Activated T-helper 1 cell treated with Interleukin-2 at 50 U/mL for 16 hours (primary cell): ENCODE data around the gene ABTB2.

Source experiments
- DNase-seq: peaks from one replicate; pipeline ENCODE4 v3.0.0-alpha.2; 2020; ENCODE audit warnings: low read depth

ABTB2 gene

GRCh38 chr11:34341931-34342533, 15.8 kb downstream of the ABTB2 start:
- no peak for DNase-seq

- DNase-seq: no peak
These were observed 16.7 kb downstream of the ABTB2 start for GRCh38 chr11:34341096-34341495.

DNA sequence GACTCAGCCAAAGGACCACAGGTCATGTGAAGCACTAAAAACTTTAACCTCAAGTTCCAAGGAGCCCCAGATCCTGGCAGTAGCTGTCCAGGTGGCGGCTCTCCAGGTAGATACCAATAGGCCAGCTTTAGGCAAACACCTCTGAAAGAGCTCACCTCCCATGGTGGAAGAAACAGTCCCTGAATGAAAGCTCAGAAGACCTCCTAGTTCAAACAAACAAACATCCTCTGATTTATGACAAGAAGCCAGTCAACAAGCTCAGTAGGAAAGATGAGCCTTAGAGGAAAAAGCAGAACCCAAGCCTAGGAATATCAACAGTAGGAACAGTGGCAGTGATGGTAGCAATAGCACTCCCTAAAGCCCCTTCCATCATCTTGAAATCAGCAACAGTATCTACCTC, 17.2 kb downstream of the ABTB2 start:
- no peak for DNase-seq

DNA sequence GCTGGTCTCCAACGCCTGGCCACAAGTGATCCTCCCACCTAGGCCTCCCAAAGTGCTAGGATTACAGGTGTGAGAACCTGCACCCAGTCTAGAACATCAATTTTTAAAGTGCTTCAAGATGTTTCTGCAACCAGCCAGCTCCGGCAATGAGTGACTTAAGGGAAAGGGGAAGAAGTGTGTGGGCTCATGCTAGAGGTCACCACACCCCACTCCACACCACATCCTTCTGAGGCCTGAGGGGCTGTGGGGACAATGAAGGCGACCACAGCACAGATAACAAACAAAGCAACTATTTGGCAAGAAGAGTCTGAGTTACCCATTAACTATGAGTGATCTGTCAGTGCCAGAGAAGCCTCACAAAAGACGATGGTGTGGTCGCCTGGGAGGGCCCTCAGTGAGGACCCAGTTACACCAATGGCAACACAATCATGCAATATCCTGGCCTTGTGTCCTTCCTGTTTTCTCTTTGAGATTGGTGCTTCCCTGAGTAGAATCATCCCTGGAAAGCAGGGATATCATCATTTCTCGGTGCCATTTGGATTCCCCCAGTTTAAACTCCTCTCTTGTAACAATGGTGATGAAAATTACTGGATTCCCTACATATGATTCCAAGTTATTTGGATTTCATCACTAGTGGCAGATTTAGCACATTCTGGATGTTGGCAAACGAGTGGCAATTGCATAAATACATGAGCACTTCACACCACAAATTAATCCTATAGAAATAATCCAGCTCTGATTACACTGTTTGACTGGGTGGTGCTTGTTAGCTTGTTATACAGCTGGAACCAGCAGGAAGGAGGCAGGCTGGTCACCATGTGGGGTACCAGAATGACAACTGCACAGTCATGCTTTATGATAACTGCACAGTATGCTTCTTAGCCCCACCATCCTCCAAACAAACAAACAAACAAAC, 18.4 kb downstream of the ABTB2 start:
- no peak for DNase-seq

DNA sequence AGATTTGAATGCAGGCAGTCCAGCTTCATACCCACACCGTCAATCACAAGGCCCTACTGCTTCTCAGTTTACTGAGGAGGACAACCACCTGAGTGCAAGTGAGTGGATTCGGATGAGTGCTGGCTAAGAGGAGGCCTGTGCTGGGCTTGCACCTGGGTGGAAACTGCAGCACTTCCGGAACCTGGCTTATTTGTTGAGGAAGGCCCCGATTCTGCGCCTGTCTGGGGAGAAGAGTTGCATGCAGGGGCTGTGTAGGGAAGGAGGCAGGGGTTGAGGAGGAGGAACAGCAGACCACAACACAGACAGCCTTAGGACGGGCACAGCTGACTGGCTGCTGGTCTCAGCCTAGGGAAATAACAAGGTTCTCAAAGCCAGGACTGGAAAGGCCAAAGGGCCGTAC, 20.8 kb downstream of the ABTB2 start:
- DNase-seq: no peak

- DNase-seq: no peak
These were observed 22.0 kb downstream of the ABTB2 start for GRCh38 chr11:34335801-34336200.

DNA sequence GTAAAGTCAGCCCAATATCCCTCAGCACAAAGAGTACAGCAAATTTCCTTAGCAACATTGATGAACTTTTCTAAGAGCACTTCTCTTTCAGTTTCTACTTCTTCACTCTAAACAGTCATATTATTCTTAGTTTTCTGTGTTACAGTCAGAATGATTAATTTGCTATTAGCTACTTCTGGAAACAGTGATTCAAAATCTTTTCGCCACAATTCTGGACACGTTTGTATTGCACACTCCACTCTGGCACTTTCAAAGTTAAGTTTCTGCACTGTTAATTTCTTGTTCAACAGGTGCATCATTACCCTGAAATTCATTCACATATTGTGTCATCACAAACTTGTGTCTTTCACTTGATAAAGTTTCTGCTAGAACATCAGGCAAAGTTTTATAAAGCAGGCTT, 22.5 kb downstream of the ABTB2 start:
- no peak for DNase-seq

DNA sequence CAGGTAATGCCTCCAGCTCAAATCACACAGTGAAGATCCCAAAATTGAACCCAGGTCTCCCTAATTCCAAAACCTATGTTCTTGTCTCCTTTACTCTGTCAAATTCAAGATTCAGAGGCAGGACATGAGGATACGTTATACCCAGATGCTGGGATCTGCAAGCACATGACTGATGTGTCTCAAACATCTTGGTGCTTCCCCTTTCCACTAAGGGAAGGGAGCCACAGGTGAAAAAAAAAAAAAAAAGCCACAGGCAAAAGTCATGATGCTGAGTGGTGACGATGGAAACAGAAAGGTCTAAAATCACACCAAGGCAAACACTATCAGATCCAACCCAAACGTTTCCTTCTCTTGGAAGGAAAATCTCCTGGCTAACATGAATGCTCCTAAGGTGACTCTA, 24.0 kb downstream of the ABTB2 start:
- DNase-seq: no peak

DNA sequence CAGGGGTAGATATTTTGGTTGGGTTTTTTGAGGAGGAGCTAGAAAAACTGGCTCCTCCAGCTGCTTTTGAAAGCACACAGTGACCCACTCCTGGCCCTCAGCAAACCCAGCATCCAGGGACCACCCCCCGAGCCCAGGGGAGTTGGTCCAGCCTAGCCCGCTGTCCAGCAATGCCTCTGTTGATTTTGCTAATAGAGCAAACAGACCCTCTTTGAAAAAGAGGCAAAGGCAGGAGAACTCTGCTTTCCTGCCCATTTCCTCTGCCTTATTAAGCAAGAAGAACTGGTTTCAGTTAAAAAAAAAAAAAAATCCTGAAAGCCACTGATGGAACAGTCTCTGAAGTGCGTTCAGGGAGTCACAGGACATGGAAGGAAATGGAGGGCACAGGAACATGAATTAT, 25.3 kb downstream of the ABTB2 start:
- no peak for DNase-seq

DNA sequence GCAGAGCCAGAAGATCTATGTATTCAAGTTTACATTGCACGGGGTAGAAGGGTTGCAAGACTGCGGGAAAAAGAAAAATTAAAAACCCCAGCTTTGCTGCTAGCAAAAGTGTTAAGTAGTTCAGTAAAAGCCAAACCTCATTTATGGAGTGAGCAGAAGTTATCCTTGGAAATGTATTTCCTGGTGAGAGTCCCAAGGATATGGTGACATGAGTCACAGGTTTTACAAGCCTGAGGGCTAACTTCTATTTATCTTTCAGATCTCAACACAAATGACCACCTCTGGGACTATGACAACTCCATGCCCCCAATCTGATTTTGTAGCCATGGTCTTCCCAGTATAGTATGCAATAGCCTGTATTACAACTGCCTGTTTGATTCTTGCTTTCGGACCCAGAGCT, 26.1 kb downstream of the ABTB2 start:
- DNase-seq: no peak

GRCh38 chr11:34331329-34331728, 26.5 kb downstream of the ABTB2 start:
- no peak for DNase-seq

DNA sequence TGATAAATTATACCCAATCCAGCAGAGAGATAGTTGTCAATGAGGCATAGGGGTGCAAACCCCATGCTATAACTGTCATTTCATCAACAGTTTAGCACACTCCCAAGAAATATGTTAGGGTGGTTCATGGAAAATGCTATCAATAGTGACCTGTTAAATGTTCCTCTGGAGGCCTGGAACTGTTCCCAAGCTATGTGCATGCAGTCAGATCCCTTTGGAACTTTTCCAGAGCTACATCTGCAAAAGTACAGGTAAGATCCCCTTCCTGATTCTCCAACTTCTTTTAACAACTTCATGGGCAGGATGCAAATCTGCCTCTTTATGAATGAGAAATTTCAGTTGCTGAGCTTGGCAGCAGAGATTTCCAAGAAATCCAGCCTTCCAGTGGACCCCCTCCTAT, 27.2 kb downstream of the ABTB2 start:
- DNase-seq: no peak

- DNase-seq: no peak
These were observed 27.9 kb downstream of the ABTB2 start for GRCh38 chr11:34329876-34330275.

DNA sequence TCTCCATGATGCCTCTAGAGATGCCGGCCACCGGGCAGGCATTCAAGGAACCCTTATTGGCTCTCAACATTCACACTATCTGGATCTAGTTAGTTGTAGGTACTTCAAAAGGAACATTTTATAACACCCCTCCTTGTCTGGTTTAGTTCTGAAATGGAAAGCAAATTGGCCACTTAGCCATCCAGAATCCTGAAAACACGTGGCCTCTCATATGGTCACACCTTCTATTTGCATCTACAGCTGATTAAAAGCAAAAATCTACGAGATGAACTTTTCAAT, 29.2 kb downstream of the ABTB2 start:
- no peak for DNase-seq

DNA sequence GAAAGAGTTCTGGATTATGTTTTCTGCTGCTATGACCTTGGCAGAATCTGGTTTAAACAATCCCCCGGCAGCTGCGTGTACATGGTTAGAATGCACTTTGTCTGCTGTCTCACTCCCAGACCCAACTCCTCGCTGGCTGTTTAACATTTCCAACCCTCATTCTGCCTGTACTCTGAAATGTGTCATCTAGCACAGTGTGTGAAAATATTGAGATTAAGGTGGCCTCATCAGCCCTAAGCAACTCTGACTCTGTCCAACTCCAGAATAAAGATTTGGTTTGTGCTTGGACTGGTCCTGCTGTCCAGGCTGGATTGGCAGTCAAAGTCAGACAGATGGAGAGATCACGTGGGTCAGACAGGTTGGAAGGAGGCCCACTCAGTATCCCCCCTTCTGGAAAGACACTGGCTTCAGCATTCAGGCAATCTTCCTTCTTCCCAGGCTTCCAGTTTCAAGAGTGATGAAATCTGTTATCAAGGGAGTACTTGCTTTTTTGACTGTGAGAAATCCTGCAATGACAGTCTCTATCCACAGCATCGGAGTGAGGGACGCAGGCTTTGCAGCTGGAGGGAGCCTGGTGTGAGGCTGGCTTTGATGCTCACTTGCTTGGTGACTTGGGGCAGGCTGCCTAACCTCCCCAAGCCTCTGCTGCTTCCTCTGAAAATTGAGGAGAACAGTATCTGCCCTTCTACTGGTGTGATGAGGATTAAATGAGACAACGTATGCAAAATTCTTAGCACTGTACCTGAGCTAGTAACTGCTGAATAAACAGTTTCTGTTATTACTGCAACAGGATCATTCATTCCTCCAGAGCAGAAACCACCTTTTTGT, 29.8 kb downstream of the ABTB2 start:
- DNase-seq: no peak

GRCh38 chr11:34324466-34324865, 33.3 kb downstream of the ABTB2 start:
- no peak for DNase-seq

DNA sequence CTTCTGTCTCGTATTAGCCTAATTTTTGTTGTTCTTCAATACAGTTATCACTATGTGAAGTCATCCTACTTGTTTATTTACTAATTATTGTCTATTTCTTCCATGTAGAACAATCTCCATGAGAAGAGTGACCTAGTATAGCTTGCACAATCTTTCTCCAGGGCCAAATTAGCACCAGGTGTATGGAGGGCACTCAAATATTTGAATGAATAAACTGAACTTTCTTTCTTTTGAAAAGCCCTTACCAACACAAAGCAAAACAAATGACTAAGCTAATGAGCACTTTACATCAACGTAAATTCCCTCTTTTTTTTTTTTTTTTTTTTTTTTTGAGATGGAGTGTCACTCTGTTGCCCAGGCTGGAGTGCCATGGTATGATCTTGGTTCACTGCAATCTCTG, 34.2 kb downstream of the ABTB2 start:
- no peak for DNase-seq

GRCh38 chr11:34318111-34319037, 39.4 kb downstream of the ABTB2 start:
- no peak for DNase-seq

DNA sequence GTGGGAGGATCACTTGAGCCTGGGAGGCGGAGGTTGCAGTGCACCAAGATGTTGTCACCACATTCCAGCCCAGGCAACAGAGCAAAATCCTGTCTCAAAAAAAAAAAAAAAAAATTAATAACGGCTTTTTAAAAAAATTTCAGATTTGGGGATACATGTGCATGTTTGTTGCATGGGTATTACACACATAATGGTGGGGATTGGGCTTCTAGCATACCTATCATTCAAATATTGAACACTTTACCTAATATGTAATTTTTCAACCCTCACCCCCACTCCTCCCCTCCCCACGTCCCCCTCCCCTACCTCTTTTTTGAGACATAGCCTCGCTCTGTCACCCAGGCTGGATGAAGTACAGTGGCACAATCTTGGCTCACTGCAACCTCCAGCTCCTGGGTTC, 40.1 kb downstream of the ABTB2 start:
- no peak for DNase-seq

DNA sequence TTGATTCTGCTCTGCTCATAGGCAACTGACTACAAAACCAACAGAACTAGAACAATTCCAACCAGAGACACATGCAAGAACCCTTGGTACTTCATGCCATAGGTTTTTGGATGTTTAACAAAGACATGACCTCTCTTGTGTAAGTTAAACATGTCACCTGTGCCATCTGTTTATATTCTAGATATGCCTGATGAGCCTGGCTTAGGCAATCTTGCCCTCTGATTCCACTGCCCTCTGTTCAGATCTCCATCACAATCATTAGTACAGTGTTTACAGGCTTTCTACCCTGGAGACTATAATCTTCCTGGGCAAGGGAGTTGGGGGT, 40.8 kb downstream of the ABTB2 start:
- no peak for DNase-seq

- no peak for DNase-seq
These were observed 41.3 kb downstream of the ABTB2 start for GRCh38 chr11:34316347-34317035.

DNA sequence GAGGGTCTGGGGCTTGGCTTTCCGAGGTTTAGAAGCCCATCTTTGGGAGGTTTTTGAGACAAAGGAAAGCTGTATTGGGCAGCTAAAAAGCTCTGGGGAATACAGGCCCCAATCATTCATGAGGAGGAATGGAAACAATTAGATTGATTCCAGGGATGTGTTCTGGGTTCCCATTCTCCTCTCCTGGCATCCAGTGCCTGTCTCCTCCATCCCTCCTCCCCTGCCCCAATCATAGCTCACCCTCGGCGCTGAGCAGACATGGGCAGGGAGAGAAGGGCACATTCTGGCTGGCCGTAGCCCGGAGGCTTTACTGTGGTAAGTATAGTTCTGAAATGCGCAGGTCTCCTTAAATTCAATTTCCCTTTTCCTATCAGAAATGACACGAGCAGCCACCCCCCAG, 42.4 kb downstream of the ABTB2 start:
- DNase-seq: no peak
